AG20443 (cell line): ENCODE measurements around the gene LPO.
A peak's percentile ranks its signal among the peaks of the same experiment; 100 is the strongest.

ENCODE experiments used
- DNase-seq: peaks from one replicate; pipeline ENCODE4 v3.0.0; 2012; ENCODE audit warnings: low spot score, mixed read lengths

Gene LPO

DNA sequence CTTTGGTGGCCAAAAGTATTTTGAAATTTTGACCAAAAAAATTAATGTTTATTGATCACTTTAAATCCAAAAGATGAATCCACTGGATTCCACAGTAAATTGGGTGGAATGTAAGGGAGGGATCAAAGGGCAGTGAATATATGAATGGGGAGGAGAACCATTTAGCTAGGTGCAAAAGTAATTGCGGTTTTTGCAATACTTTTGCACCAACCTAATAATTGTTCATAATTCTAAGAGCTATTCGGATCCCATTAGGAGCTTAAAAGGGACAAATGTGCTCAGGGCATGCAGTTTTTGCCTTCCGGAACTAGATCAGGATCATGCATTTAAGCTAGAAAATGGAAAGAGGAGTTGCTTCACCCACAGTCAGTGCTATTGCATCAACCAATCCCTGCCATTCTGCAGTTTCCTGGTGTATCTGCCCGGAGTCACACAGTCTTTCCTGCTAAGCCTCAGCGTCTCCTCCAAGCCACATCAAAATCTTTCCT, at the start of gene LPO:
LPO (plus strand) TSS at position 438 of the 488 bp plus-strand sequence. CDS start 4,396 bp downstream, outside the sequence.
- no peak for DNase-seq

DNA sequence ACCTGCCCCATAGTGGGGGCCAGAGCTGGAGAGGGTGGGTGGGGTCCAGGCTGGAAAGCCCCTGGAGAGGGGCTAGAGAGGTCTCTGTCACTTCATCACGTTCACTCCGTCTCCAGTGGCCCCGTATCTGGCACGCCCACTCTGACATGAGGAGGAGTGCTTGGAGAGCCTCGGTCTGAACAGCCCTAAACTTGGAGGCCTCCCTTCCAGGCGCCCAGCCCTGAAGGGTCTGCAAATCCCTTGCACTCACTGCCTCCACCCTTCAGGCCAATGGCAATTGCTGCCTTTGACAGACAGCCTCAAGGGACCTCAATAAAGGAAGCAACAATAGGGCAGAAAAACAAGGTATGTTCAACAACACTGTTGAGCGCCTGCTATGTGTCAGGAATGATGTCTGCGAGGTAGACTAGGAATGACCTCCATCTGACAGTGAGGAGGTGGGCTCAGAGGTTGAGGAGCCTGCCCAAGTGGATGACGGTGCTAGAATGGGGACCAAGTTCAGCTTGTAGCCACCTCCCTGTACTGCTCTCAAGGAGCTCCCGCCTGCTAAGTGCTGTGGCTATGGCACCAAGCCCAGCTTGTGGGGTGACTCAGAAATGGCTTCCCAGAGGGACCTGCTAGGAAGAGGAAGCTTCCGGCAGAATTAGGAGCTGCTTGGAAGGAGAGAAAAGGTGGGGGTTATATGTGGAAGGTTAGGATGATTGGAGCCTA, 48.8 kb upstream of the LPO start:
- DNase-seq = peak; percentile 91

DNA sequence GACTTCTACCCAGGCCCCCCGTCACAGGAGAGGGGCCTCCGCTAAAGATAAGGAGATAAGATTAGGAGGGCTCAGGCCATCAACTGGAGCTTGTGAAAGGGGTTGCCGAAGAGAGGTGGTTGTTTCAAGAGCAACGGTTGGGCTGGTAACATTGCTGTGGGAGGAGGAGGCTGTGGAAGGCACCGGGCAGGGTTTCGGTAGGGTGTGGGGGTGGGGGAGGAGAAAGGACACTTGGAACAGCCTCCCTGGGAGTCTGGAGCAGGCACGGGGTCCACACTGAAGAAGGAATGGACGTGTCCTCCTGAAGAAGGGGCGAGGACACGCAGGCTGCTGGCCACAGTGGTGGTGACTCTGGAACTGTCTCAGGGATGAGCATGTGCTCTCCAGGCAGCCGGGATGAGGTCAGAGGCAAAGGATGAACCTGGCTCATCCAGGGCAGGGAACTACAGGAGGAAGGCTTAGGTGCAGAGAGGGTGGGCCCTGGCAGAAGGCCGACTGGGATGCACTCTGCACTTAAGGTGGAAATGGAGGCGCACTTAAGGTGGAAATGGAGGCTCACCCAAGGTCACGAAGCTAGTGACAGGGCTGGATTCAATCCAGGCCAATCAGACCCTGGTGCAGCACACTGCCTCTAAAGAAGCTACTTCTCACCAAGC, 47.0 kb upstream of the LPO start:
- no peak for DNase-seq

DNA sequence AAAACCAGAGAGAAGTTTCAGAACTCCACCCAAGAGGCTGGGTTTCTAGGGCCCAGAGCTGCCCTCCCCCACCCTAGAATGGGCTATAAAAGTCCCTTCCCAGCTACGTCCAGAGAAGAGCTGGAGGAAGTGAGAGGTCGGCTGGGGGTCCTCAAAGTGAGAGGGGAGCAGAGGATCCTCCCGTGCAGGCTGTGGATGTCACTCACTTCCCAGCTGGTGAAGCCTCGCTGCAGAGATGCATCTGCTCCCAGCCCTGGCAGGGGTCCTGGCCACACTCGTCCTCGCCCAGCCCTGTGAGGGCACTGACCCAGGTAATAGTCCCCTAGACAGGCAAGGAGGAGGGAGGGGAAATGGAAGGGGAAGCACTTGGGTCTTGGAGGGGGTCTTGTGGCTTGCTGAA, 45.8 kb upstream of the LPO start, which contains the start of gene EPX:
EPX (plus strand) TSS at position 115 of the 400 bp plus-strand sequence; CDS start at position 236, 121 bp downstream.
- no peak for DNase-seq

DNA sequence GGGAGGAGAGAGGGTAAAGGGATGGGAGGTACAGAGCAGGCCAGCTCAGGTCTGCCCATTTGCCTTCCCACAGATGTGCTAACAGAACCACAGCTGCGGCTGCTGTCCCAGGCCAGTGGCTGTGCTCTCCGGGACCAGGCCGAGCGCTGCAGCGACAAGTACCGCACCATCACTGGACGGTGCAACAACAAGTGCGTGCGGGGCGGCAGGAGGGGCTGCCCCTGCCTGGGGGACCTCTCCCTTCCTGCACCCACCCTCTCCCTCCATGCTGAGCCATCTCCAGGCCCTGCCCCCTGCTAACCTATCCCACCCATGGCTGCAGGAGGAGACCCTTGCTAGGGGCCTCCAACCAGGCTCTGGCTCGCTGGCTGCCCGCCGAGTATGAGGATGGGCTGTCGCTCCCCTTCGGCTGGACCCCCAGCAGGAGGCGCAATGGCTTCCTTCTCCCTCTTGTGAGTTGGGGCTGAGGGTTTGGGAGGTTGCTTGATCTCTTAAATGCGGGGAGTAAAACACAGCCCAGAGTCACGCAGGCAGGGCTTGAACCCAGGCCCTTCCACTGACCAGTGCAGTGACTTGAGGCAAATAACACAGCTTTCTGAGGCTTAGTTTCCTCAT, 44.6 kb upstream of the LPO start:
- DNase-seq = no peak

DNA sequence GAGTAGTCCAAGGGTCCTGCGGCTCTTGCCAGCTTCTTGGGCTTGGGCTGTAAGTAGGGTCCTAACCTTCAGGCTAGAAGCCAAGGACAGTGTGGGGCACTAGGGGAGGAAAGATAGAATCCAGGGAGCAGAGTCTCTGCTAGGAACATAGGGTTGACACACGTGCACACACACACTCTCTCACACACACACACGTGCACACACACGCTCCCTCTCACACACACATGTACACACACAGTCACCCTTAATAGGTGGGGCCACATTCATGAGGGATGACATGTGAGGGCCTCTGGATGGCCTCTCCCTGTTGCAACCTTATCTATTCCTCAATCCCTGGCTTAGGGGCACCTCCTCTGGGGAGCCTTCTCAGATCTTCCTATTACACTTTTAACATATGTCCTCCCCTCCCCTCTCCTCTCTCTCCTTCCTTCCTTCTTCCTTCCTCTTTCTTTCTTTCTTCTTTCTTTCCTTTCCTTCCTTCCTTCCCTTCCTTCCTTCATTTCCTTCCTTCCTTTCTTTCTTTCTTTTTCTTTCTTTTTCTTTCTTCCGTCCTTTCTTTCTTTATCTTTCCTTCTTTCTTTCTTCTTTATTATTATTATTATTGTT, 42.8 kb upstream of the LPO start:
- DNase-seq = no peak

DNA sequence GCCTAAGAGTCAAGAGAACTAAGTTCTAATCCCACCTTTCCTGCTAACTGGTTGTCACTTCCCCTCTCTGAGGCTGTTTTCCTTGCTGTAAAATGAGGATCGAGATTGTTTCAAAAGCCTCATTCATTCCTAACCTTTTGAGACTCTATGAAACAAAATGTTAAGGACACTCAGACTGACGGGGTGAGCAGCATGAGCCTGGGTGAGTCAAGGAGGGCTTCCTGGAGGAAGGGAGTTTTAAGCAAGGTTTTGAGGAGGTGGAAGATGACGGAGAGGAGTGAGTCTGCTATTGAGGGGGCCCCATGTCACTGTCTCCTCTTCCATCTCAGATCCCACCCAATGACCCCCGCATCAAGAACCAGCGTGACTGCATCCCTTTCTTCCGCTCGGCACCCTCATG, 41.8 kb upstream of the LPO start:
- no peak for DNase-seq

DNA sequence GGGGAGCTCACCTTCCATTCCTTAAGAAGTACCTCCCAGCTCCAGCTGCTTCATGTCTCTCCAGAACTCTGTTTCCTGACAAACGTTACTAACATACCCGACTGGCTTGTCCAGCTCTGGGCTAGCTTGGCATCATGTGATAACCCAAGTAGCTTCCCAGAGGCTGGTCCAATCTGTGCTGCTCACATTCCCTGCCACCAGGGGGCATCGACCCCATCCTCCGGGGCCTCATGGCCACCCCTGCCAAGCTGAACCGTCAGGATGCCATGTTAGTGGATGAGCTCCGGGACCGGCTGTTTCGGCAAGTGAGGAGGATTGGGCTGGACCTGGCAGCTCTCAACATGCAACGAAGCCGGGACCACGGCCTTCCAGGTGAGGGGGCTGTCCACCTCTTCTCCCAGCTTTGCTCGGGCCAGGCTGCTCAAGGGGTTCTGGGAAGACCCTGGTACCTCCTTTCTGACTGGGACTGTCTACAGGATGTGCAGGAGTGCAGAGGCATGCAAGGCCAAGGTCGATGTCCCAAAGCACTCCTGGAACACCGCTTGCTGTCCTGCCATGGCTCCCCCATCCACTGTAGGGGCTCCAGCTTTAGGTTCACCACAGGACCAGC, 38.3 kb upstream of the LPO start:
- peak; percentile 55 for DNase-seq

DNA sequence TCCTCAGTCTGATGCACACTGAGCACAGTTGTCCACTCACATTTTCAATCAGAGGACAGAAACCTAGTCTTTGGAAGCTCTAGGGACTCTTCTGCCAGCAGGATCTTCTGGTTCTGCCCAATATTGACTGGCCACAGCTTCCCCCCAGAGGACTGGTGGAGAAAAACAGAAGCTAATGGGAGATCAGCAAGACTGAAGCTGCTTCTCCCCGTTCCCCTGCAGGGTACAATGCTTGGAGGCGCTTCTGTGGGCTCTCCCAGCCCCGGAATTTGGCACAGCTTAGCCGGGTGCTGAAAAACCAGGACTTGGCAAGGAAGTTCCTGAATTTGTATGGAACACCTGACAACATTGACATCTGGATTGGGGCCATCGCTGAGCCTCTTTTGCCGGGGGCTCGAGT, 35.5 kb upstream of the LPO start:
- DNase-seq = no peak

DNA sequence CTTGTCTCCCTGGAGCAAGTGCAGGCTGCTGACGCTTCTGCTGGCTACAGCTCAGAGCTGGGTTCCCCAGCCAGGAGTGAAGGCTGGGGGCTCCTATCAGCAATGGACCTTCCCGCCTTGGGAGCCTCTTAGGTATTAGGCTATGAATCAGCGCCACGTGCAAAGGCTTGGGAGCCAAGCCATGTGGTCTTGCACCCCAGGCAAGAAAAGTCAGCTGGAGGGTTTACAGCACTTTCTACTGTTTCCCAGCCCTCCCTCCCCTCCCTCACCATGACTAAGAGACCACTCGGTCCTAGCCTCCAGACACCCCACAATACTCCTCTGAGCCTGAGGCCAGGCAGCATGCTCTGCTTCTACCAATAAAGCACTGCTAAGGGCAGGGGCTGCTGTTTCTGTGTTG, 33.6 kb upstream of the LPO start:
- no peak for DNase-seq

DNA sequence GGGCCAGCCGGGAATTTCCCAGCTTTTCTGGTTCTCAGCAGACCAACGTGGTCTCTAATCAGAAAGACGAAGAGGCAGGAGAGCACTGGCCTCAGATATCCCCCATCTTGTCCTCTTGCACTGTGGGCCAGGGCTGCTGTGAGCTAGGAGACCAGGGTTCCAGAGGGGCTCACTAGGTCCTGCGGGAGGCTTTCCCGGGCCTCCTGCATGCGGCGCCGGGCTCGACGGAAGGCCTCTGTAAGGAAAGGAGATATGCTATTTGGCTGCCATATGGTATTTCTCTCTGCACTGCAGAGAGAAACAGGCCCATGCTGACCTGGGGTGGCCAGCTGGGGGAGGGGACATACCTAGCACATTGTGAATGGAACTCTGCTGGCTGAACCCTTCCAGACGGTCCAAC, 32.4 kb upstream of the LPO start:
- DNase-seq = no peak

DNA sequence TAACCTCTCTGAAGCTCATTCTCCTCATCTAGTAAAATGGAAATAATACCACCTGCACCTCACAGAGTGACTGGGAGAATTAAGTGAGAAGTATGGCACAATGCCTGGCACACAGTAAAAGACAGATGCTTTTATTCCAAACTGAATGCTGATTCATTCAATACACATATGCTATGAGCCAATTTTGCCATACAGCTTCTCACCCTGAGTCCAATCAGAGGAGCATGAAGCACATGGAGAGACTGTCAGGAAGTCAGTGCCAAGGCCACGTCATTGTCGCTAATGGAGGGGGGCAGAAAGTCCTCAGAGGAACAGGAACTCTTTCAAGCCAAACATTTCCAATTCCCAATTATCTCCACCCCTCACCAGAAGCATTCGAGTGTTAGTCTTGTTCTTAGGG, 30.9 kb upstream of the LPO start:
- DNase-seq = no peak

DNA sequence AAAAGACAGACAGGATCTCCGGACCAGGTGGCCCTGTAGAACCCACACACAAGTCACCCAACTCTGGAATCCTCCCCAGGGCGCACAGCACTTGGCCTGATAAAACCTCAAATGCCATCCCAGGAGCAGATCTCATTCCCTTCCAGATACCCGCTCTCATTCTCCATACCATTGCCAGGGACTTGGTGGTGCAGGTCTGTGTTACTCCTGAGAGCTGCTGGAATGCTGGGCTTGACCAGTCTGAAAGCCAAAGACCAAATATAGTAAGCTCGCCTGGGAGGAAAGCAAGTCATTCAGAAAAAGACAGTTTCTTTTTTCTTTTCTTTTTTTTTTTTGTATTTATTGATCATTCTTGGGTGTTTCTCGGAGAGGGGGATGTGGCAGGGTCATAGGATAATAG, 30.0 kb upstream of the LPO start:
- DNase-seq = no peak

DNA sequence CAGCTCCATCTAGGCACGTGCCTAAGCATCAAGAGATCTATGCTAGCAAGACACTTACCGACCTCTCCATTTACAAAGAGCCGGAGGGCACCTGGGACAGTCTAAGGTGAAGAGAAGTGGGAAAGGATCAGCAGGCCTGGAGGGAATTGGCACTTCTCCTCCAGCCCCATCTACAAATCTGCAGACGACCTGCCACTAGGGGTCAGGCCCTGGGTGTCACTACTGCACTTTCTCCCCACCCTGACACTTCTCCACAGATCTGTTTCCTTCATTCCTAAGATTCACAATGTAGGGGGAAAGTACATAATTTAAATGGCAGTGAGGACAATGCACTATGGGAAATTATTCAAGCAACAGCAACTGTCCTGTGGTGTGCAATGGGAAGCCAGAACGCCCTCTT, 27.5 kb upstream of the LPO start:
- DNase-seq = no peak

DNA sequence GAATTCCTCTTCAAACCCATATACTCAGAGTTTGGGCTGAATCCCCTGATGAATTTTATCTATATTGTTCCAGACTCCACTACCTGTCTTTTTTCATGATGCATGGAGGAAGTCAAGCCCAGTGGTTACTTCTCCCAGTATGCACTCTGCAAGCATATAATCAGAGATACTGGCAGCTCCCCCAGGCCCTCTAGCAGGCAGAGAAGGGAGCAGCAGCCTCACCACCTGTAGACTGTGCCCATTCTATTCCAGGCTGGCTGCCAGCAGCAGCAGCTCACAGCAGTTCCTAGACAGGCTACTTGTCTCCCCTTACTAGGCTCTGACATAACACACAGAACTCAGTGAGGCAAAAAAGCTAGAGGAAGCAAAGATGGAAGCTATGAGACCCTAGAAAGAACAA, 22.7 kb upstream of the LPO start:
- DNase-seq = no peak

DNA sequence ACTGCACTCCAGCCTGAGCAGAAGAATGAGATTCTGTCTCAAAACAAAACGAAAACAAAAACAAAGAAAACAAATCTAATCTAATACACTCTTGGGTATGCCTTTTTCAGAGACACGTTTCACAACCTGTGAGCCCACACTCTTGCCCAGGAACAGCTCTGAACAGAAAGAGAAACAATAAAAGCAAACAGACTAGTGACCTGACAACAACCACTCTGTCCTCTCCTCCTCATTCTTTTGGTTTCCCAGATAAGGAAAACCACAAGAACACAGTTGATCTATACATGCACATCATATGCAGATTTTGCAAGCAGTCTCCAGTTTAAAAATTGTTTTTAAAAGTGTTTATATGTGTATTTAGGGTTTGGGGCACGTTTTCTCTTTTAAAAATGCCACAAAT, 20.6 kb upstream of the LPO start:
- no peak for DNase-seq

DNA sequence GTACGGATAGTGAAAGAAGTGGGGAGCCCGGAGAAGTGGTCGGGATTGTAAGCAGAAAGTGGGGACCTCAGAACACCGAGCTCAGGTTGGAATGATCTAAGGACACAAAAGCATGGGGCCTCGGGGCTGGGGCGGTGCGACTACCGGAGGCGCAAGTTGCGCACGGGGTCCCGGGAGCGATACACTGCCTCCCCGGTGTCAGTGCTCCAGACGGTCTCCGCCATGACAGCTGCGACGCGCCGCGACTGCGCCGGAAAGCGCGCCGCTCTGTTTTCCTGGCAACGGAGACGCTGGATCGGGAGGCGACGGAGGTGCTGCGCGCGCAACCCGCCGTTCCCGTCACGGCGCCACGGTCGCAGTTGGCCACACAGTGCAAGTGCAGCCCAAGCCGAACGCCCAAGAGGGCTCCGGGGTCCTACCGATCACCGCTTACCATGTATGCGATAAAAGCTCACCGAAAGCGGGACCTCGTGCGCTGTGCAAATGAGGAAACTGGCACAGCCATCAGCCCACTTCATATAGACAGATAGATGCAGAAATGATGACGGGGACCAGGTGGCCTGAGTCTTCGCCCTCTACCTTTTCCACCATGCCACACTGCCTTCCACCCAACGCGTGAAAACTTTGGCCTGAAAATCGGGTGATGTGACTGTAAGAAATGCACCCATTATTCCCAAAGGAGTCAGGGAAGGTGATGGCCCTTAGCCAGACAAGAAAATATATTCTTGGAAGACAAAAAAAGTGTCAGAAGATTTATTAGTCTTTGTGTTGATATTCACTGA, 19.2 kb upstream of the LPO start, which contains the start of gene MKS1:
MKS1 (minus strand) TSS at position 249 of the 782 bp plus-strand sequence; CDS start at position 224, 25 bp downstream.
- peak; percentile 100 for DNase-seq

DNA sequence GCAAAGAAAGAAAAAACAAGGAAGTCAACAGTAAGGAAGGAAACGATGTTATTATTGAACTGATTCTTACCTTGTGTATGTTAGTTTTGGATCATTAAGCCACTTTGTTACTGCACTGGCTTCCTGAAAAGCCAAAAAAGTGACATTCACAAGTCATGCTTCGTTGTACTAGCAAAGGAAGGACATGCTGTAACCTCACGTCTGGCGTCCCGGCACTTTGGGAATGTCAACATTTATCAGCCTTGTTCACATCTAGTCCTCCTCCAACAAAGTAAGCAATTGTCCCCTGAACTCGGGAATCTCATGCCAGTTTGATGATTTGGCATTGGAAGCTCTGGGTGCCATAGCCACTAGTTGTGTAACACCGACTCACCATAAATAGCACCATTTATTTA, 18.6 kb upstream of the LPO start:
- no peak for DNase-seq

DNA sequence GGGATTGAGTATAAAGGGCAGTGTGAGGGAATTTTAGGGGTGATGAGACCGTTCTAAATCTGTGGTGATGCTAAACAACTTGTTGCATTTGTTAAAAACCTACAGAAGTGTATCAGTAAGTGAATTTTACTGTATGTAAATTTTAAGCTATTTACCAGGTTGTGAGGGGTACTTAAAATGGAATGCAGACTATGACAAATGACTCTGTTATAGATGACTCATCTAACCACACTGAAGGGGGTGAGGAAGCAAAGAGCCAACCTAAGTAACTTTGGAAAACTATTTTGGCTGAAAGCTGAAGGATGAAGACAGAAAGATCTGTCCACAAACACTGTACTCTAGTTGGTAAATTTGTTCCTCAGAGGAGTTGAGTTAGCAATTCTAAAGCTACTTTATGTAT, 14.1 kb upstream of the LPO start:
- peak; percentile 43 for DNase-seq

DNA sequence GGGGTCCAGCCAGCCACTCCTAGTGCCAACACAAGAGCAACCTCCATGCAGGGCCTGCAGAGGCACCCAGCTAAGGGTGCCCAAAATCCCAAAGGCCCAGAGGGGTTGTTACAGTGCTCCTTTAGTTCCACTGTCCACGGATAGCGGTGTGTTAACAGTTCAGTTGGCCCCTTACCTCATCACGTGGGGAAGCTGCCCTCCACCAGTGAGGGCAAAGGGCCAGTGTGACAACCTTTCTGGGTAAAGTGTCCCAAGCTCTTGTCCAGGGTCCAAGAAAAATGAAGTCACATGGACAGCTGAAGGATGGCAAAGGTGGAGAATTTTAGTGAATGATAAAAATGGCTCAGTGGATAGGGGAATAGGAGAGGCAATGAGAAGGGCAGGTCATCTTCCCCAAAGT, 10.7 kb upstream of the LPO start:
- no peak for DNase-seq

DNA sequence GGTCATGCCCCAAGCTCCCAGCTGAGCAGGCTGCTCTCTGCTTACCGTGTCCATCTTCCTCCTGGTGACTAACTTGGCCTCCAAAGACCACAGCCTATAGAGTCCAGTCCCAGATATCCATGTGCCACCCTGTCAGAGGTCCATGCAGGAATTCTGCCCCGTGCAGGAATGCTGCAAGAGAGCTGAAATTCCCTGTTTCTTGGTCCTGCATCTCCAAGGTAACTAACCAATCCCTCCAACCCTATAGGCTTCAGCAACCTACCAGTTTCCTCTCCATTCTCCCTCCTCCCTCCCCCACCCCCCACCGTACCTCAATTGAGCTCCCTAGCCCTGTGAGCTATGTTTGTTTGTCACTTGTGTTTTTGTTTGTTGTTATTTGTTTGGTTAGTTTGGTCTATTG, 9.7 kb upstream of the LPO start:
- no peak for DNase-seq
